NB4 (cell line): ENCODE measurements around the gene OTOP3.

Experiments
- POLR2A ChIP-seq: IDR thresholded peaks from 2 replicates; pipeline ENCODE4 v1.6.1; 2011; ENCODE audit warnings: mild to moderate bottlenecking; ENCODE audit not compliant: insufficient read length; ENCODE audit errors: extremely low read depth
- TF ChIP-seq, protein P1 (sequence below): IDR thresholded peaks from one replicate; pipeline ENCODE4 v1.5.1; 2012; ENCODE audit warnings: low read depth, low read length
- TF ChIP-seq, protein P2 (sequence below): IDR thresholded peaks from 2 replicates; pipeline ENCODE4 v1.6.1; 2011; ENCODE audit warnings: low read depth, low read length

DNA sequence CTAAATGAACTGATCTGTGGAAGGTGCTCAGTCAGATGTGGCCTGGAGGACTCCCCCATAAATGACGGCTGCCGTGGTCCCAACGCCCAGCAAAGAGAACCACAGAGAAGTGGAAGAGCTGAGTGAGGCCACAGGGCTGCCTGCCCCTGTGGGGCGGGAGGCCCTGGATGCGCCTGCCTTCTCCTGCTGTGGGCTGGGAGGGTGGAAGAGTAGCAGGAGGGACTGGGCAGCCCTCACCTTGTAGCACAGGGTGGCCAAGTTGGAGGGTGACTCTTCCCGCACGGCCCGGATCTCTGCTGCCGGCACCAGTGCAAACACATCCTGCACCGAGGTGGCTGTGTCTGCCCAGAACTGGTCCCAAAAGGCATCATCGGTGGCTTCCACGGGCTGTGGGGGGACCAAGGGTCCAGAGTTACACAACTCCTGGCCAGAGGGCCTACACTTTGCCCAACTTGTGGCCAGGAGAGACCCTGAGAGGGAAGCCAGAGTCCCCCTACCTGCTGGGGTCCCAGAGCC is 28.6 kb downstream of the OTOP3 start:
- no peak for TF ChIP-seq POLR2A
- TF ChIP-seq, protein P1, sequence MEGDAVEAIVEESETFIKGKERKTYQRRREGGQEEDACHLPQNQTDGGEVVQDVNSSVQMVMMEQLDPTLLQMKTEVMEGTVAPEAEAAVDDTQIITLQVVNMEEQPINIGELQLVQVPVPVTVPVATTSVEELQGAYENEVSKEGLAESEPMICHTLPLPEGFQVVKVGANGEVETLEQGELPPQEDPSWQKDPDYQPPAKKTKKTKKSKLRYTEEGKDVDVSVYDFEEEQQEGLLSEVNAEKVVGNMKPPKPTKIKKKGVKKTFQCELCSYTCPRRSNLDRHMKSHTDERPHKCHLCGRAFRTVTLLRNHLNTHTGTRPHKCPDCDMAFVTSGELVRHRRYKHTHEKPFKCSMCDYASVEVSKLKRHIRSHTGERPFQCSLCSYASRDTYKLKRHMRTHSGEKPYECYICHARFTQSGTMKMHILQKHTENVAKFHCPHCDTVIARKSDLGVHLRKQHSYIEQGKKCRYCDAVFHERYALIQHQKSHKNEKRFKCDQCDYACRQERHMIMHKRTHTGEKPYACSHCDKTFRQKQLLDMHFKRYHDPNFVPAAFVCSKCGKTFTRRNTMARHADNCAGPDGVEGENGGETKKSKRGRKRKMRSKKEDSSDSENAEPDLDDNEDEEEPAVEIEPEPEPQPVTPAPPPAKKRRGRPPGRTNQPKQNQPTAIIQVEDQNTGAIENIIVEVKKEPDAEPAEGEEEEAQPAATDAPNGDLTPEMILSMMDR: no peak
- TF ChIP-seq, protein P2, sequence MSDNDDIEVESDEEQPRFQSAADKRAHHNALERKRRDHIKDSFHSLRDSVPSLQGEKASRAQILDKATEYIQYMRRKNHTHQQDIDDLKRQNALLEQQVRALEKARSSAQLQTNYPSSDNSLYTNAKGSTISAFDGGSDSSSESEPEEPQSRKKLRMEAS: no peak
